Activated CD8-positive, alpha-beta memory T cell treated with anti-CD3 and anti-CD28 coated beads for 24 hours (primary cell): Measurements from ENCODE around the gene SMIM26.
"Not testable (repeated sequence)": the region's sequence is repeated elsewhere in the genome, so short reads cannot be mapped to it uniquely, and the experiment has no call there.

Experiments used
- DNase-seq: peaks from one replicate; pipeline ENCODE4 v3.0.0-alpha.2; 2020

Gene SMIM26, protein sequence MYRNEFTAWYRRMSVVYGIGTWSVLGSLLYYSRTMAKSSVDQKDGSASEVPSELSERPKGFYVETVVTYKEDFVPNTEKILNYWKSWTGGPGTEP

GRCh38 chr20:18566892-18567738, at the start of gene SMIM26:
SMIM26 (plus strand) TSS chr20:18567432; CDS start chr20:18567479, 47 bp downstream.
- DNase-seq, result peak; percentile 96

GRCh38 chr20:18522066-18522465, 45.2 kb upstream of the SMIM26 start:
- not testable (repeated sequence) for DNase-seq

DNA sequence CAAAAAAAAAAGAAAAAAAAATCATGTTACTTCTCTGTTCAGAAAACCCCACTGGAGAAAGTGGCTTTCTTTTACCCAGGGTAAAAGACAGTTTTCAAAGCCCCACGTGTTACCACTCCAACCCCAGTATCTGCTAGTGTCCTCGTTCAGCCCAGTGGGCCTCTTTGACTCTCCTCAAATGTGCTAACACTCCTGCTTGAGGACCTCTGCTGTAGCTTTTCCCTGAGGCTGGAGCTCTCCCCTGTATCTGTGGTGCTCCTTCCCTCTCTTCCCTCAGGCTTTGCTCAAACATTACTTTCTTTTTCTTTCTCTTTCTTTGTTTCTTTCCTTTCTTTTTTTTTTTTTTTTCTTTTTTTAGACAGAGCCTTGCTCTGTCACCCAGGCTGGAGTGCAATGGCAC, 44.2 kb upstream of the SMIM26 start:
- DNase-seq, result no peak

GRCh38 chr20:18524646-18525045, 42.6 kb upstream of the SMIM26 start:
- no peak for DNase-seq

DNA sequence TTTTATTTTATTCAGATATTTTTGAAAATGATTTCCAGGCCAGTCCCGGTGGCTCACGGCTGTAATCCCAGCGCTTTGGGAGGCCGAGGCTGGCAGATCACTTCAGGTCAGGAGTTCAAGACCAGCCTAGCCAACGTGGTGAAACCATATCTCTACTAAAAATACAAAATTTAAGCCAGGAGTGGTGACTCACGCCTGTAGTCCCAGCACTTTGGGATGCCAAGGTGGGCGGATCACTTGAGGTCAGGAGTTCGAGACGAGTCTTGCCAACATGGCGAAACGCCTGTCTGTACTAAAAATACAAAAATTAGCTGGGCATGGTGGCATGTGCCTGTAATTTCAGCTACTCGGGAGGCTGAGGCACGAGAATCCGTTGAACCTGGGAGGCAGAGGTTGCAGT, 40.5 kb upstream of the SMIM26 start:
- not testable (repeated sequence) for DNase-seq

- DNase-seq, result no peak
Measured at GRCh38 chr20:18527339-18527738, 39.9 kb upstream of the SMIM26 start.

- DNase-seq, result no peak
Measured at GRCh38 chr20:18527836-18528235, 39.4 kb upstream of the SMIM26 start.

DNA sequence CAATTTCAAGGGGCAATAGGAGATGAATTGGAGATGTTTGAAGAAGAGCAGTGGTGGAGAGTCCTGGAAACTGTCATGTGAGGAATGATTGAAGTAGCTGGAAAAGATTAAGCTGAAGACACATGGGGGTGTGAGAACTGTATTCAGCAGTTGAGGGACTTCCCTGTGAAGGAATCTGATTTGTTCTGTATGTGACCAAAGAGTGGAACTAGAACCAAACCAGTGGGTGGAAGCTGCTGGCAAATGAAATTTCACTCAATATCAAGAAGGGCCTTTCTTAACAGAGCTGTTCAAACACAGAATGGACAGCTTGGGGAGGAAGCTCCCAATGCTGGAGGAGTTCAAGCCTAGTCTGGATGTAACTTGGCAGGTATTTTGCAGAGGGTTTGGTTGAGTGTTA, 38.2 kb upstream of the SMIM26 start:
- DNase-seq, result no peak

GRCh38 chr20:18532626-18533025, 34.6 kb upstream of the SMIM26 start:
- no peak for DNase-seq

- no peak for DNase-seq
Measured at GRCh38 chr20:18533491-18533890, 33.7 kb upstream of the SMIM26 start.

DNA sequence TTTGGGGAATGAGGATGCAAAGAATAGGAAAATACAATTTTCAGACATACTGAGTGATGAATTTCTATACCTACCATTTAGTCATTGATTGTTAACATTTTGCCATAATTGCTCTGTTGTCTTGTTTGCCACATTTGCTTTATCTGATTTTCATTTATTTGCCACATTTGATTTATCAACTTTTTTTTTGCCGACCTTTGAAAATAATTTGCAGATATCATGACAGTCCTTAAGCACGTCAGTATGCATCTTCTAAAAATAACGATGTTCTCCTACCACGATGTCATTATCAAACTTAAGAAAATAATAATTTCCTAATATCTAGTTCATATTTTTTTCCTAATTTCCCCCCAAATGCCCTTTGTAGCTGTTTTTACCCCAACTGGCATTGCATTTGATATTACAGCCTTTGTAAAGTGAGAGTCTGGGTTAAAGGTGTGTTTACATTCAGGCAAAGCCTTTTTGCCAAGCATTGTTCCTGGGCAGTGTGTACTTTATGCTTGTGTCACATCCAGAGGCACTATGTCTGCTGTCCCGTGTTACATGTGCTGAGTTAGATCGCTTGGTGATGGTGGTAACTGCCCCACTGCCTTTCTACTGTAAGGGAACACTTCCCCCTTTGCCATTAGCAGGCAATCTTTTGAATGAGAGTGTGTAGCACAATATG, 33.1 kb upstream of the SMIM26 start:
- DNase-seq, result no peak

- no peak for DNase-seq
Measured at GRCh38 chr20:18537651-18538050, 29.6 kb upstream of the SMIM26 start.

DNA sequence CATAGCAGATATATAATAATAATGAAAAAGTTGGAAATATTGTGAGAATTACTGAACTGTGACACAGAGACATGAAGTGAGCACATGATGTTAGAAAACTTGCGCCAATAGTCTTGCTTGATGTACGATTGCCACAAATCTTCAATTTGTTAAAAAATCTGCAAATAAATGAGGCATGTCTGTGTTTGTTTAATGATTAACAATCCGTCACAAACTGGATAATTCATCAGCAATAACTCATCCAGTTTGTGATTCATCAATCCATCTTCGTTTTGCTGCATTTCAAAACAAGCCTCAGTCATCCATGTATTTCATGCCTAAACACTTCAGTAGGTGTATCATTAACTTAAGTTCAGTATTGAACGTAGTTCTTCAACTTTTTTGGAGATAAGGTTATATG, 25.5 kb upstream of the SMIM26 start:
- no peak for DNase-seq

GRCh38 chr20:18543216-18543615, 24.0 kb upstream of the SMIM26 start:
- no peak for DNase-seq

DNA sequence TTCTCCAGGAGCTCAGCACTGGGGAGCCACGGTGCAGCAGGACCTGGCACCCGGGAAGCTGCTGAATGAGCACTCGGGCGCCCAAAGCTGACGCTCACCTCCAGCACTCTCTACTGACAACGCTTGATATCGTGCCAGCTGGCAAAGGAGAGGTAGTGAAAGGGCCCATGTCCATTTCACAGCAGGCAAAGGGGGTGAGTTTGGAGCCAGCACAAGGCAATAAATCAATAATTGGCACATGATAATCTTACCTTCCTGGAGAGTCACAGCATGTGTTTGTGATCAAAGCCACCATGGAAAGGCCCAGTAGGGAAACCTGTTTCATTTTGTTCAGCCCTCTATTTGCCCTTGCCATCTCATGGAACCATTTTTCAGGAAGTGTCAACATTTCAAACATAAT, 23.3 kb upstream of the SMIM26 start:
- no peak for DNase-seq

GRCh38 chr20:18545566-18545965, 21.7 kb upstream of the SMIM26 start:
- DNase-seq, result no peak

- no peak for DNase-seq
Measured at GRCh38 chr20:18548465-18548864, 18.8 kb upstream of the SMIM26 start.

DNA sequence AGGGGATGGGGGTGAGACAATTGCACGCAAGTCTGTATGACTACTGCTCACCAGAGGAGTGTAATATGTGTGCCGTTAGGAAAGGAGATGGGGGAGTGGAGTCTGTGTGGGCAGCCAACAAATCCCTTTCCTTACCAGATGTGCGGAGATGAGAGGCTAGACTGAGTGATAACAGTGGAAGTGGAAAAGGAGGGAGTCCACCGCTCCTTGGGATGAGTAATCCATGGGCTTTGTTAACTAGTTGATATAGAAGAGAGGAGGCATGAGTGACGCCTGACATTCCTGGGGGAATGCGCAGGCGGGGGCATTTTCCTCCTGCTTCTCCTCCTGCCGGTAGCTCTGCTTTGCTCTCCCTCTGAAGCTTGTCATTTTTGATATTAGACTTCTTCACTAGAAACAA, 13.5 kb upstream of the SMIM26 start:
- DNase-seq, result no peak

DNA sequence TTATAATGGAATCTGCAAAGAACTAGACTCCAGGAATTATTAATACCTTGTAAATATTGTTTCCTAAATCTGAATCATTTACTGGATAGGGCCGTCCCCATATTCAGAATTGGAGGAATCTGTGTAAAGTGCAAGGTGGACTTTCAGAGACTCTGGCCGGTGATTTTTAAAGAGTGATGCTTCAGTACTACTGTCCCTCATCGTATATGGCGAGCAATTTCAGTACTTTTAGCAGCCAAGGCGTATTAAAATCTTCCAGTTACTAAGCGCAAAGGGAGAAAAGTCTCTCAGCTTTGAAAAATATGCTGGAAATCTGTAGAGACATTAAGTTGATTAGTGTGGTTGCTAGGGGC, 483 bp downstream of the SMIM26 start:
- no peak for DNase-seq

DNA sequence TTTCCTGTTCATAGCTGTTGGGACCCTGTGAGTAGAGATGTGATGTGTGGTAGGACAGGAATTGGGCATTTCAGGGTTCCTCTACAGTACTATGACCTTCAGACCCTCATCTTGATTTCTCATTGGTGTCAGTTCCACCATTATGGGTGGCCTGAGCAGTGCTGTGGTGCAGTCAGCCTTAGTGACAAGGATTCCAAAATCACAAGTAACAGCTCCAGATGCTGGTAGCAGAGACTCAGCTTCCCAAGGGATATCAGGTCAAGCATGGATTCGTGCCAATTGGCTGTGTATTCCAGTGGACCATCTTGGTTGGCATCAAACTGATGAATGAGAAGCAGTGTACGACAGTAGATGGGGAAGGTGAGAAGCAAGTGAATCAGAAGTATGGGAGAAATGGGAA, 3.8 kb downstream of the SMIM26 start:
- no peak for DNase-seq

DNA sequence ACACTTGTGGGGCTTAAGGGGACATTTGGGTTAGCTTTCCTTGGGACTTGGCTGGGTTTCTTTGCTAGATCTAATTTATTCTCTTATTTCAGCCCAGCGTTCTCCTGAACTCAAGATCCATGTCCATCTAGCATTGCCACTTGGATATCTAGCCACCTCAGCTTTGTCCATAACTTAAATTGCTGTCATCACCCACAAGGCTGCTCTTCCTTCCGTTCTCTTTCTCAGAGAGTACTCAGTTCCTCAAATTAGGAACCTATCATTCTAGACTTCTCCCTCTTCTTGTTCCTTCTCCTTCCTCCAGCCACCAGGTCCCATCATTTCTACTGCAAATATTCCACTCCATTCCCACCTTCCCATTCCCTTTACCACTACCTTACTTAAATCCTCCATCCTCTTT, 4.3 kb downstream of the SMIM26 start:
- no peak for DNase-seq

- DNase-seq, result no peak
Measured at GRCh38 chr20:18577942-18578341, 10.7 kb downstream of the SMIM26 start.

GRCh38 chr20:18578581-18578980, 11.3 kb downstream of the SMIM26 start:
- no peak for DNase-seq

- DNase-seq, result no peak
Measured at GRCh38 chr20:18580012-18580411, 12.8 kb downstream of the SMIM26 start.
